Astrocyte of the hippocampus (primary cell): ENCODE measurements around the gene OR4C46.
"Not testable (repeated sequence)": the region's sequence is repeated elsewhere in the genome, so short reads cannot be mapped to it uniquely, and the experiment has no call there.

Experiments used
- DNase-seq: peaks from one replicate; pipeline ENCODE4 v3.0.0; 2011; ENCODE audit warnings: low read depth, low spot score

Gene OR4C46

GRCh38 chr11:54603898-54604297 is at the start of gene OR4C46:
Gene OR4C46 (minus strand): TSS chr11:54603998. CDS start chr11:54603998, 0 bp downstream.
- no peak for DNase-seq

GRCh38 chr11:54645606-54646005 is 41.8 kb upstream of the OR4C46 start:
- not testable (repeated sequence) for DNase-seq

- DNase-seq = not testable (repeated sequence)
Measured at GRCh38 chr11:54561439-54561838, 42.4 kb downstream of the OR4C46 start.

- no peak for DNase-seq
Measured at GRCh38 chr11:54558919-54559318, 44.9 kb downstream of the OR4C46 start.

GRCh38 chr11:54558407-54558806 is 45.4 kb downstream of the OR4C46 start:
- no peak for DNase-seq
